RCC 7860 (cell line): Measurements from ENCODE around the gene PLCXD1.
A peak's percentile ranks its signal among the peaks of the same experiment; 100 is the strongest.
"Not testable (repeated sequence)": the region's sequence is repeated elsewhere in the genome, so short reads cannot be mapped to it uniquely, and the experiment has no call there.

Experiments used
- DNase-seq: peaks from one replicate; pipeline ENCODE4 v3.0.0-alpha.2; 2015; ENCODE audit warnings: low spot score
- FAIRE-seq: peaks from 2 replicates; lab custom pipeline; 2012; peaks lifted over from hg19 to GRCh38; lab: Jason Lieb, UNC

The PLCXD1 gene, protein sequence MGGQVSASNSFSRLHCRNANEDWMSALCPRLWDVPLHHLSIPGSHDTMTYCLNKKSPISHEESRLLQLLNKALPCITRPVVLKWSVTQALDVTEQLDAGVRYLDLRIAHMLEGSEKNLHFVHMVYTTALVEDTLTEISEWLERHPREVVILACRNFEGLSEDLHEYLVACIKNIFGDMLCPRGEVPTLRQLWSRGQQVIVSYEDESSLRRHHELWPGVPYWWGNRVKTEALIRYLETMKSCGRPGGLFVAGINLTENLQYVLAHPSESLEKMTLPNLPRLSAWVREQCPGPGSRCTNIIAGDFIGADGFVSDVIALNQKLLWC

DNA sequence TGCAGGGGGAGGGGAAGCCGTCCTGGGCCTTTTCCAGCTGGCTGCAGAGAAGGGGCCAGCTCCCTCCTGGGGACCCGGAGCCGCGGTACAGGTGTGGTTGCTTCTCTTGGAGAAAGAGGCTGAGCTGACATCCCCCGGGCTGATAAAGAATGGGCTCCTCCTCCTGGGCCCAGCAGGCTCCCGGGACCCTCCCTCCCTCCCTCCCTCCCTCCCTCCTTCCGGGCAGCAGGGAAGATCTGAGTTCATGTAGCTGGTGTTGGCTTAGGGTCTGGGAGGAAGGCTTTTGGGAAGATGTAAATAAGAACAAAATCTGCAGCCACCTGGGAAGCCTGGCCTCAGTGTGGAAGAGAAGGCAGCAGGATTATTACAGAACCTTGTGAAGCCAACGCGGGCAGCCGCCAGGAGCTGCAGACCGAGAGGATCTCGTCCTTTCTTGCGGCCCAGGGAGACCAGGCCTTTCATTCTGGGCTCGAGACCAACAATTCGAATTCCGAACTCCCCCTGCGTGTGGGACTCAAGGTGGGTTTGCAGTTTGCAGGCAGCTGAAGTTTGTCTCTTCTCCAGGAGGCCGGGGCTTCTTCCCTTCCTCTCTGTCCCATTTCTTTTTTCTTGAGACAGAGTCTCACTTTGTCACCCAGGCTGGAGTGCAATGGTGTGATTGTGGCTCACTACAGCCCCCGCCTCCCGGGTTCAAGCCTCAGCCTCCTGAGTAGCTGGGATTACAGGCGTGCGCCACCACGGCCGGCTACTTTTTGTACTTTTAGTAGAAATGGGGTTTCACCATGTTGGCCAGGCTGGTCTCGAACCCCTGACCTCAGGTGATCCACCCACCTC lies at the start of gene PLCXD1:
Gene PLCXD1, plus strand, starts transcription at position 216 of the 834 bp plus-strand sequence. CDS start 2,807 bp downstream, outside the sequence.
- no peak for FAIRE-seq
- no peak for DNase-seq

DNA sequence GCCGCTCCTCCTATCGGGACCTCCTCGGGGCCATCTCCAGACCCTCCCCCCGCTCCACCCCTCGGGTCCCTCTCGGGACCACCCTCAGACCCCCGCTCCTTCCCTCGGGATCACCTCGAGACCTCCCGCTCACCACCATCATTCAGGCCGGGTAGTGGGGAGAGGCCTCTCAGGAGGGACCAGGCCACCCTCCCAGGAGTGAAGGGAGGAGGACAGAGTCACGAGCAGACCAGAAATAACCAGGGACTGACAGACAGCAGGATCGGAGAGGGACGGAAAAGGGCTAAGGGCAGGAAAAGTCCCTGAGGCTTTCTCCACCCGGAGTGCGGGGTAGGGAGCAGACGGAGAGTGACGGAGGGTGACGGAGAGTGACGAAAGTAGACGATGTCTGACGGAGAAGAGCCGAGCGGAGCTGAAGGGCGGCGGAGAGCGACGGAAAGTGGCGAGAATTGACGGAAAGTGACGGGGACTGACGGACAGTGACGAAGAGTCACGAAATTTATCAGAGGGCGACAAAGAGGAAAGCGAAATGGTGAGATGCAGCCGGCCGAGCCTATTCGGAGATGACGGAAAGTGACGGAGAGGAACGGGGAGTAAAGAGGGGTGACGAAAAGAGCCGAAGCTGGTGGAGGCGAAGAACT lies 49.4 kb upstream of the PLCXD1 start:
- peak; percentile 97 for FAIRE-seq
- not testable (repeated sequence) for DNase-seq

DNA sequence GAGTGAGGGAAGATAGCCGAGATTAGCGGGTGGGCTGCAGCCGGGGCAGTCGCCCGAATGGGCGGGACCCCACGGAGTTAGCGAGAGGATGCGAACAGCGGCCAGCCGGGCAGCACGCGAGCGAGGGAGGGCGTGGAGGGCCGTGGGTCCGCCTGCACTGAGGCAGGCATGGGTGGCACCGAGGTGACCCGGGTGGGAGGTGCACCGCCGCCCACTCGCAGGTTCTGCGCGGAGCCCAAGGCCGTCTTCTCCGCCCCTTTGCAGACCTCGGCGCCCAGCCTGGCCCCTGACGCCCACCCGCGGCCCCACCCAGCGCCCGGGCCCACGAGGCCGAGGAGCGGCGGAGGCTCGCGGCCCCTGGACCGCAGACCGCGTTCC lies 48.9 kb upstream of the PLCXD1 start:
- FAIRE-seq, DNase-seq: not testable (repeated sequence)

DNA sequence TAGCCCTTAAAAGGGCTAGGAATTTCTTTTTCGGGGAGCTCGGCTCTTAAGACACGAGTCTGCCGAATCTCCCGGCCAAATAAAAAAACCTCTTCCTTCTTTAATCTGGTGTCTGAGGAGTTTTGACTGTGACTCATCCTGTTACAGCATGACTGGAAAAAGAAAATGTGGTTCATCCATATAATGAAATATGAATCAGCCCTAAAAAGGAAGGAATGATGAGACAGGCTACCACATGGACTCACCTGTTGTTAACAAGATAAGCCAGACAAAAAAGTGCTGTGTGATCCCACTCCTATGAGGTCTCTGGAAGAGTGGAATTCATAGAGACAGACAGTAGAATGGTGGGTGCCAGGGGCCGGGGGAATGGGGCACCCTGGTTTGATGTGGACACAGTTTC lies 45.0 kb upstream of the PLCXD1 start:
- DNase-seq, FAIRE-seq: not testable (repeated sequence)

DNA sequence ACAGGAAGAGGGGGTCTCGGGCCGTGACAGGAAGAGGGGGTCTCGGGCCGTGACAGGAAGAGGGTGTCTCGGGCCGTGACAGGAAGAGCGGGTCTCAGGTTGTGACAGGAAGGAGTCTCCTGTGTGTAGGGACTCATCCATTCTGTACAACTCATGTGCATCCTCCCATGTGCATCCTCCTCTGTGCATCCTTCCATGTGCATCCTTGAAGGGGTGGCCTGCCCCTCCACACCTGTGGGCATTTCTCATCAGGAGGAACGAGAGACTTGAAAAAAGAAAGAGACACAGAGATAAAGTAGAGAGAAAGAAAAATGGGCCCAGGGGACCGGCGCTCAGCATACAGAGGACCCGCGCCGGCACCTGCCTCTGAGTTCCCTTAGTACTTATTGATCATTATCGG lies 30.2 kb upstream of the PLCXD1 start:
- no peak for FAIRE-seq
- no peak for DNase-seq

DNA sequence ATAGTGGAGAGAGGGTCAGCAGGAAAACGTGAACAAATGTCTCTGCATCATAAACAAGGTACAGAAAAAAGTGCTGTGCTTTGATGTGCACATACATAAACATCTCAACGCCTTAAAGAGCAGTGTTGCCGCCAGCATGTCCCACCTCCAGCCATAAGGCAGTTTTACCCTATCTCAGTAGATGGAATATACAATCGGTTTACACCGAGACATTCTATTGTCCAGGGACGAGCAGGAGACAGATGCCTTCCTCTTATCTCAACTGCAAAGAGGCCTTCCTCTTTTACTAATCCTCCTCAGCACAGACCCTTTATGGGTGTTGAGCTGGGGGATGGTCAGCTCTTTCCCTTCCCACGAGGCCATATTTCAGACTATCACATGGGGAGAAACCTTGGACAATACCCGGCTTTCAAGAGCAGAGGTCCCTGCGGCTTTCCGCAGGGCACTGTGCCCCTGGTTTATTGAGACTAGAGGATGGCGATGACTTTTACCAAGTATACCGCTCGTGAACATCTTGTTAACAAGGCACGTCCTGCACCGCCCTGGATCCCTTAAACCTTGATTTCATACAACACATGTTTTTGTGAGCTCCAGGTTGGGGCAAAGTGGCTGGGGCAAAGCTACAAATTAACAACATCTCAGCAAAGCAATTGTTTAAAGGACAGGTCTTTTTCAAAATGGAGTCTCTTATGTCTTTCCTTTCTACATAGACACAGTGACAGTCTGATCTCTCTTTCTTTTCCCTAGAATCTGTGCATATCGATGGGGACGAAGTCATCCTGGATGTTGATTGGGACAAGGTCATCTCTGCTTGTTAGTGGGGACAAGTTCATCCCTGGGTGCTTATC lies 29.6 kb upstream of the PLCXD1 start:
- DNase-seq, FAIRE-seq: not testable (repeated sequence)

DNA sequence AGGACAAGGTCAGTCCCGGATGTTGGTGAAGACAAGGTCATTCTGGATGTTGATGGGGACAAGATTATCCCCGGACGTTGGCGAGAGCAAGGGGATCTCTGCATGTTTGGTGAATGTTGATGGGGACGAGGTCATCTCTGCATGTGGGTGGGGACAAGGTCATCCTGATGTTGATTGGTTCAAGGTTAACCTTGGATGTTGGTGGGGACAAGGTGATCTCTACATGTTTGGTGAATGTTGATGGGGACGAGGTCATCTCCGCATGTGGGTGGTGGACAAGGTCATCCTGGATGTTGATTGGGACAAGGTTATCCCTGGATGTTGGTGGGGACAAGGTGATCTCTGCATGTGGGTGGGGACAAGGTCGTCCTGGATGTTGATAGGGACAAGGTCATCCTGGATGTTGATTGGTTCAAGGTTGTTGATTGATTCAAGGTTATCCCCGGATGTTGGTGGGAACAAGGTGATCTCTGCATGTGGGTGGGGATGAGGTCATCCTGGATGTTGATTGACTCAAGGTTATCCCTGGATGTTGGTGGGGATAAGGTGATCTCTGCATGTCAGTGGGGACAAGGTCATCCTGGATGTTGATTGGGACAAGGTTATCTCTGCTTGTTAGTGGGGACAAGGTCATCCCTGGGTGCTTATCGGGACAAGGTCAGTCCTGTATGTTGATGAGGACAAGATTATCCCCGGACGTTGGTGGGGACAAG lies 28.8 kb upstream of the PLCXD1 start:
- DNase-seq, result no peak
- no peak for FAIRE-seq

DNA sequence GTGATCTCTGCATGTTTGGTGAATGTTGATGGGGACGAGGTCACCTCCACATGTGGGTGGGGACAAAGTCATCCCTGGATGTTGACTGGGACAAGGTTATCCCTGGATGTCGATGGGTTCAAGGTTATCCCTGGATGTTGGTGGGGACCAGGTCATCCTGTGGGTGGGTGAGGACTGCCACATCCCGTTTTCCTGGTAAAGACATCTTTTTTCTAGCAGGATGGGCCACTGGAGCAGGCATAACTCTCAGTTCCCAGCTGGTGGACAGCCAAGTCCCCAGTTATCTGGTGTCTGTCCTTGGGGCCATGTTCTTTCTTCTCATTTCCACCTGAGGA lies 28.3 kb upstream of the PLCXD1 start:
- no peak for FAIRE-seq
- no peak for DNase-seq

DNA sequence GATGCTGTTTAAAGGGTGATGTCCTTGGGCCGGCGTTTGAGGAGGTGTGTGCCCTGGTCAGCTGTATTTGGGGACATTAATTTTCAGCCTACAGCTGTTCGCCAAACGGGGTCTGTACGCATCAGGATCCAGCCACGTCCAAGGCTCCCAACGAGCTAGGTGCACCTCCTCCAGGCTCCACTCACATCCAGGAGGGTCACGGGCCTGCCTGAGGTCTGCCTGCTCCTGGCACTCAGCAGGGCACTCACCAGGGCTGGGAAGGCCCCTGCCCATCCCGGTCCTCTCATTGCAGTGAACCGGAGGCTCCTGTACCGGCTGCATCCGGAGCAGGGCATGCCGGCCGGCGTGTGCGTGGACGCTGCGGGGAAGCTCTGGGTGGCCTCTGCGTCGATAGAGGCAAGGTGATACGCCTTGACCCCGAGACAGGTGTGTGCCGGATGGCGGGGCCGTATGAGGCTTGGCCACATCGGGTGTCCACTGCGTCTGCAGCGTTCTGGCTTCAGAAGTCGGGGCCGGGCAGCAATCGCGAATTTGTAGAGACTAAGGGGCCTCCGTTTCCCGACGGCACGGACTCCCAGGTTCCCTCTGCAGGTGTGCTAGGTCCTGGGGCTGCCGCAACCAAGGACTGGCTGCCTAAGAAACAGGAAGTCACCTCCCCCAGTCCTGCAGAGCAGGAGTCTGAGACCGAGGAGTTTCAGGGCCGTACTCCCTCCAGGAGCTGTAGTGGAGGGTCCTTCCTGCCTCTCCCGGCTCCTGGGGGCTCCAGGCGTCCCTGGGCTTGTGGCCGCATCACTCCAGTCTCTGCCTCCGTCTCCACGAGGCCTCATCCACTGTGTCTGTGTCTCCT lies 27.5 kb upstream of the PLCXD1 start:
- FAIRE-seq (no peak), DNase-seq (no peak)

DNA sequence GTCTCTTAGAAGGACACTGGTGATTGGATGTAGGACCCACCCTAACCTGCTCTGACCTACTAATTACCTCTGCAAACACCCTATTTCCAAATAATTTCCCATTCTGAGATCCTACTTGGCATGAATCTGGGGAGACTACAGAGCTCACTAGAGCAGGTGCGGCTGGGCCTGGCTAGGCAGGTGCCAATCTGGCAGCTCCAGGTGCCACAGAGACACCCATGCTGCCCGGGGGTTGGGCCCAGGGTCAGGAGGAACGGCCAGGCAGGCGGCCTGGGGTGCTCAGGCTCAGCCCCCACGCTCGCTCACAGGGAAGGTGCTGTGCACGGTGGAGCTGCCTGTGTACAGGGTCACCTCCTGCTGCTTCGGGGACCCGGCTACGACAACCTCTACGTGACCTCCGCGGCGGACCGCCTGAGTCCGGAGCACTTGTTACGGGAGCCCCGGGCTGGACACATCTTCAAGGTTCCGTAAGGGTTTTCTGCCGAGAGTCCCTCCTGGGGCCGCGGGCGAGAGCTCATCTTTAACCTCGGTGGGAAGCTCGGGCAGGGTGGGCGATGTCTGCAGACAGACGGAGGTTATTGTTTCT lies 26.5 kb upstream of the PLCXD1 start:
- DNase-seq (no peak), FAIRE-seq (no peak)

DNA sequence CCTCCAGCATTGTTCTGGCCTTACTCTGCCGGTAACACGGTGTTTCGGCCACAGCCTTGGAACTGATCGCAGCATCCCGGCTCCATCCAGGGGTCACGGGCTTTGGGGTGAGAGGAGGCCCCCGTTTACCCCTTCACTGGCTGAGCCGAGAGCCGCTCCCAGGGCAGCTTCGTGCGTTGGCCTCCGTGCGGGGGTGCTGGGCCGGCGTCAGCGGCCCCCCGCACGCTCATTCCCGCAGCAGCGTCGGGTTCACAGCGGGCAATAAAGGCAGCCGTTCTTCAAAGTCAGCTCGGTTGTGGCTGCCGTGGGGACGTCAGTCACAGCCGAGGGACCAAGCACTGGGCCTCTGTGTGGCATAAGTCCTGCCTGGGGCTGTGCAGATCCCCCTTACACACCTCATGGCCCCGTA lies 25.3 kb upstream of the PLCXD1 start:
- FAIRE-seq, result no peak

DNA sequence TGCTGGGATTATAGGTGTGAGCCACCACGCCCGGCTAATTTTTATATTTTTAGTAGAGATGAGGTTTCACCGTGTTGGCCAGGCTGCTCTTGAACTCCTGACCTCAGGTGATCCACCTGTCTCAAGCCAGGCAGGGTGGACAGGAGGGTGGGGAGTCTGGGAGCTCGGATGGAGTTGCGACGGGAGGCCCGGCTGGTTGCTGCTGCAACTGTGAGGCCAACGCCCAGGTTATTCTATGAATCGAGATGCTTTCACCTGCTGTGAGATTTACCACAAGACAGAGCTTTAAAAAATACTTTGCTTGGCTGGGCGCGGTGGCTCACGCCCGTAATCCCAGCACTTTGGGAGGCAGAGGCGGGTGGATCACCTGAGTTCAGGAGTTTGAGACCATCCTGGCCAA lies 24.1 kb upstream of the PLCXD1 start:
- DNase-seq, FAIRE-seq: not testable (repeated sequence)

More for the DNA sequence above, 25.3 kb upstream of the PLCXD1 start:
- no peak for DNase-seq

DNA sequence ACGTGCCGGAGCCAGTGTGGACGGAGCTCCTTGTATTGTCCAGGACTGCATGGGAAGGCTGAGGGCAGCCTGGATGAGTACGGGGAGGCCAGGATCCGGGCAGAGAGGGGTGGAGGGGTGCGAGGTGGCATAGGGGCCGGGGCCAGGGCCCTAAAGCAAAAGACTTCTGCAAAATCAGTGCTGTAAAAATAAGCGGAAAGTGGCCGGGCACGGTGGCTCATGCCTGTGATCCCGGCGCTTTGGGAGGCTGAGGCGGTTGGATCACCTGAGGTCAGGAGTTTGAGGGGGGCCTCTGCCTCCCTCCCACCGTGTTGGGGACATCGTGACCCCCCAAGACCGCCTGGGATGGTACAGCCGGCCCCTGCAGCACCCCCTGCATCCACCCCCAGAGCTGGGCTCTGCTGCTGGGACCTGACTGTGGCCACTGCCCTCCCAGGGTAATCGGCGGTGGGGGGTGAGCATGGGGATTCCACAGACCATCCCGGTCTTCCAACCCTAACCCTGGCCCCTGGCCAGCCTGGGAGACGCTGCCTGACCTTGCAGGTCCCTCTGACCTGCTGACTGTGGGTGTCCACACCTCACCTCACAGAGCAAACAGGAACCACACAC lies 23.4 kb upstream of the PLCXD1 start:
- DNase-seq, result no peak
- FAIRE-seq, result no peak

DNA sequence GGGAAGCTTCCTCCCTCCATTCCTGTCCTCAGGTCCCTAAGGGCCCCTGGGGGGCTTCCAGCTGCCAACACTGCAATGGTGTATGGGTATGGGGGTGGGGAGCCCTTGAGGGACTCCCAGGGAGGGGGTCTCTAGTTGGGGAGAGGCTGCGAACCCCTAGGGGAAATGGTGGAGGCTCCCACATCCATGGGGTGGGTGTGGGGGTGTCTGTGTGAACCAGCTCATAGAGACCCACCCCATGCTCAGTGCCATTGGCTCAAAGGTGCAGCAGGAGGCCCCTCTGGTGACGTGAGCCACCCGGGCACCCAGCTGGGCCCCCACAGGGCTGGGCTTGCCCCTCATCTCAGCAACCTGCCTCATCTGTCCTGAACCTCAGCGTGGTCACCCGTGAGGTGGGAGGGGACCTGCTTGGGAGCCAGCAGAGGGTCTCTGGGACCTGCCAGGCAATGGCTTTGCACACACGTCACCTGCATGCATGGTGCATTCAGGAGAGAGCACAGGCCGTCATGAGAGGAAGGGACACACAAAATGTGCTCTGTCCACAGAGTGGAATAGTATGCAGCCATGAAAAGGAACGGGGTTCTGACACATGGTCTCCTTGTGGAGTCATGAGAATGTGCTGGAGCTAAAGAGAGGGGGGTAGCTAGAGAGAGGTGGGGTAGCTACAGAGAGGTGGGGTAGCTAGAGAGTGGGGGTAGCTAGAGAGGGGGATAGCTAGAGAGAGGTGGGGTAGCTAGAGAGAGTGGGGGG lies 22.7 kb upstream of the PLCXD1 start:
- DNase-seq (no peak), FAIRE-seq (no peak)

DNA sequence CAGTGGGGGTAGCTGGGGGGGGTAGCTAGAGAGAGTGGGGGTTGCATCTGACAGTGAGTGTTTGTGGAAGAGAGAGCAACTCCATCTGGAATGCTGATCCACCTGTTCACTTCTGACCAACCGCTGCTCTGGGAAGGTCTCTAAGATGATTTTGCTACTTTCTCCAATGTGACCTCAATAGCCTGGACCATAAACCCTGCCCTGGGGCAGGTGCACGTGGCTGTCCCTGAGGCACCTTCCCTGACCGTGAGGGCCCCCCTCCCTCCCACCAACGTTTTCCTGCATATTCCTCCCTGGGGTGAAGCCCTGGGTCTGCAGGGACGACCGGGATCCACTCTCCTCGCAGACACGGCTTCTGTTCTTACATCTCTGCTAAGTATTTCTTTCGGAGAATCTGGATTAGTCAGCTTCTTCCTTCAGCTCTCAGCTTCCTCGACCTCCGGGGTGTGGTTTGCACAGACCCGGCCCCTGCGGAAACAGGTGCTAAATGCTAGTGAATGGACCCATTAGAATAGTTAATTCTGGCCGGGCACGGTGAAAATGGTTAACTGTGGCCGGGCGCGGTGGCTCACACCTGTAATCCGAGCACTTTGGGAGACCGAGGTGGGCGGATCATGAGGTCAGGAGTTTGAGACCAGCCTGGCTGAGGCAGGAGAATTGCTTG lies 21.4 kb upstream of the PLCXD1 start:
- DNase-seq (no peak), FAIRE-seq (no peak)

DNA sequence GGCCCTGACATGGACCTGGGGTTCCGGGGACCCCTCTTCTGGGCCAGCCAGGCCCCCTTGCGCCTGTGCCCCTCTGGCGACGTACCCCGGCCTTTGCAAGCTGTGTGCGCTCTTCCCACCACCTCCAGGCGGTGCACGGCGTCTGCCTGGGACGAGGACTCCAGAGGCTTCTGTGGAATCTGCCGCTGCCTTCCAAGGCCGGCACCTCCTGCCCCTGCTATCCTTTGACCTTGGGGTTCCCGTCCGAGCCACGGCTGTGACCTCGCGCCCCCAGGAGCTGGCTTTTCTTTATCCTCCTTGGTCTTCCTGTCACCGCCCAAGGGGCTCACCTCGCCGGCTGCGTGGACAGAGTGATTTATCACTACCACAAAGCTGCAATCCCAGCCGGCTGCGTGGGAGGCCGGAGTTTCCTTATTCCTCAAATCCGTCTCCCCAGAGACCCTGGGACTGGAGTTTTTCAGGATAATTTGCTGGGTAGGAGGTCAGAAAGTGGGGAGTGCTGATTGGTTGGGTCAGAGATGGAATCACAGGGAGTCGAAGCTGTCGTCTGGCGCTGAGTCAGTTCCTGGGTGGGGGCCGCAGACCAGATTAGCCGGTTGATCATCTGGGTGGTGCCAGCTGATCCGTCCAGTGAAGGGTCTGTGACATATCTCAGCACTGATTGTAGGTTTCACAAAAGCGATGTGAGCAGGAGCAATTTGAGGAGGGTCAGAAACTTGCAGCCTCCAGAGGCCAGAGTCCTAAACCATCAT lies 19.8 kb upstream of the PLCXD1 start:
- DNase-seq (no peak), FAIRE-seq (no peak)
